ENCODE measurements around the gene CEP20. TPM values are rescaled to one million over a fixed set of nuclear protein-coding genes. Genes with fewer than 3 reads are reported as not detected.

Gene CEP20
- total RNA-seq, 2 experiments from 2014 or later: 49.0 to 57.0 TPM

Other genes starting within 250 kb of the CEP20 start
- 10 to 100 TPM; 72.6 to 80.2 TPM for gene MARF1, start 245.4 kb downstream of the CEP20 start, total RNA-seq
- gene NDE1, start 238.4 kb downstream of the CEP20 start, total RNA-seq: 100 to 1,000 TPM; 150 to 161 TPM
- gene MYH11, start 31.6 kb downstream of the CEP20 start, total RNA-seq: not detected
- gene ABCC1, start 61.0 kb upstream of the CEP20 start, total RNA-seq: 10 to 100 TPM; 40.3 to 41.0 TPM

Measured in activated naive CD4-positive, alpha-beta T cell treated with anti-CD3 and anti-CD28 coated beads for 36 hours (primary cell).